ENCODE results near the gene MCTP1. TPM values are rescaled to one million over a fixed set of nuclear protein-coding genes. Genes with fewer than 3 reads are reported as not detected.

MCTP1 gene
- polyA plus RNA-seq, 3 donors: 34.4 to 72.9 (median 55.5) TPM

- Histone ChIP-seq H3K4me1 (ENCODE audit: control insufficient read depth in 1 of 2, insufficient read depth in 2 of 2, low read length in 2 of 2) (peaks cover 20 to 21% of the 10 kb centered on the region in 2 donors), H3K36me3 (replicated peaks in 1 of 2; ENCODE audit: control insufficient read depth in 1 of 2, insufficient read depth in 2 of 2, low read length in 2 of 2) (peaks cover 37 to 54% of the 10 kb centered on the region in 2 donors), H4K20me1 (ENCODE audit: insufficient read depth, low read length) (peaks cover 45% of the 10 kb centered on the region), H3K79me2 (ENCODE audit: insufficient read depth, low read length) (no peaks in the 10 kb centered on the region), H3K9me3 (replicated peaks in 1 of 2; ENCODE audit: control insufficient read depth in 1 of 2, insufficient read depth in 1 of 2, low read length in 2 of 2) (no peaks in the 10 kb centered on the region), H2AFZ (ENCODE audit: insufficient read depth, low read depth, low read length, poor library complexity, severe bottlenecking) (no peak overlapping the region), H3K9ac (ENCODE audit: insufficient read depth, low read length, poor library complexity, severe bottlenecking) (no peak overlapping the region), H3K27ac (ENCODE audit: low read depth in 1 of 2, low read length in 2 of 2) (no peak overlapping the region), H3K27me3 (ENCODE audit: control insufficient read depth in 2 of 2, insufficient read depth in 2 of 2, low read length in 2 of 2) (no peaks in the 10 kb centered on the region), H3K4me3 (replicated peaks in 1 of 3; ENCODE audit: low read depth in 2 of 3, low read length in 3 of 3) (no peak overlapping the region), H3K4me2 (replicated peaks; ENCODE audit: extremely low read depth, low read length, poor library complexity, severe bottlenecking) (no peak overlapping the region)
- intact Hi-C loops (cut with micrococcal nuclease): no loop called here
- Mint-ChIP-seq H3K27me3 (ENCODE audit: low read depth in 3 of 3) (no peaks in the 10 kb centered on the region), H3K4me3 (no peak overlapping the region), H3K36me3 (peaks cover 39 to 42% of the 10 kb centered on the region in 2 donors), H3K9me3 (no peaks in the 10 kb centered on the region), H3K4me1 (peaks cover 22% of the 10 kb centered on the region), H3K27ac (no peak overlapping the region)
- DNase-seq: no peak
- no CpG with 5 or more reads among the region's 1 CpG for WGBS (ENCODE audit: insufficient coverage)
- TF ChIP-seq CTCF (IDR thresholded peaks at IDR 0.05): no peak
Measured at GRCh38 chr5:94941122-94941755, 343.7 kb downstream of the MCTP1 start.

- no peak for DNase-seq
- Mint-ChIP-seq H3K4me3 (no peak overlapping the region), H3K36me3 (peaks cover 34 to 44% of the 10 kb centered on the region in 2 donors), H3K27me3 (ENCODE audit: low read depth in 3 of 3) (no peaks in the 10 kb centered on the region), H3K9me3 (no peaks in the 10 kb centered on the region), H3K4me1 (no peaks in the 10 kb centered on the region), H3K27ac (no peak overlapping the region)
- no peak overlapping the region for H3K4me3 ChIP-seq (replicated peaks in 1 of 3; ENCODE audit: low read depth in 2 of 3, low read length in 3 of 3)
- H3K4me1 ChIP-seq (ENCODE audit: control insufficient read depth in 1 of 2, insufficient read depth in 2 of 2, low read length in 2 of 2): no peaks in the 10 kb centered on the region
- H2AFZ ChIP-seq (ENCODE audit: insufficient read depth, low read depth, low read length, poor library complexity, severe bottlenecking): no peak overlapping the region
- H3K27me3 ChIP-seq (ENCODE audit: control insufficient read depth in 2 of 2, insufficient read depth in 2 of 2, low read length in 2 of 2): no peaks in the 10 kb centered on the region
- WGBS (ENCODE audit: insufficient coverage): no CpG with 5 or more reads among the region's 2 CpGs
- H3K79me2 ChIP-seq (ENCODE audit: insufficient read depth, low read length): no peaks in the 10 kb centered on the region
- intact Hi-C loops (cut with micrococcal nuclease): no loop called here
- TF ChIP-seq CTCF (IDR thresholded peaks at IDR 0.05): no peak
- H4K20me1 ChIP-seq (ENCODE audit: insufficient read depth, low read length): peaks cover 10% of the 10 kb centered on the region
- H3K4me2 ChIP-seq (replicated peaks; ENCODE audit: extremely low read depth, low read length, poor library complexity, severe bottlenecking): no peak overlapping the region
- no peaks in the 10 kb centered on the region for H3K9me3 ChIP-seq (replicated peaks in 1 of 2; ENCODE audit: control insufficient read depth in 1 of 2, insufficient read depth in 1 of 2, low read length in 2 of 2)
- peaks cover 12 to 42% of the 10 kb centered on the region in 2 donors for H3K36me3 ChIP-seq (replicated peaks in 1 of 2; ENCODE audit: control insufficient read depth in 1 of 2, insufficient read depth in 2 of 2, low read length in 2 of 2)
- no peak overlapping the region for H3K9ac ChIP-seq (ENCODE audit: insufficient read depth, low read length, poor library complexity, severe bottlenecking)
- no peak overlapping the region for H3K27ac ChIP-seq (ENCODE audit: low read depth in 1 of 2, low read length in 2 of 2)
Measured at GRCh38 chr5:94932259-94932658, 352.6 kb downstream of the MCTP1 start.
